HepG2 (cell line): ENCODE data around the gene CPT1C. TPM values are rescaled to one million over a fixed set of nuclear protein-coding genes. Genes with fewer than 3 reads are reported as not detected.

Experiments used
- ETS1 ChIP-seq: sonication (generic); formaldehyde crosslinking; IDR thresholded peaks from 2 replicates; pipeline ENCODE4 v1.4.0; 2020; ENCODE audit warnings: missing genetic modification reagents
- HMG20B ChIP-seq: conservative IDR thresholded peaks from 2 replicates; pipeline ENCODE4 v1.6.1; 2016; ENCODE audit warnings: missing genetic modification reagents, missing compliant biosample characterization
- HNRNPLL ChIP-seq: fragments of 200-400 bp; formaldehyde crosslinking; IDR thresholded peaks from 2 replicates; pipeline ENCODE4 v1.6.1; 2017; ENCODE audit warnings: mild to moderate bottlenecking, low read depth, low read length; ENCODE audit not compliant: poor library complexity, severe bottlenecking
- SNAPC4 ChIP-seq: sonication (generic); formaldehyde crosslinking; IDR thresholded peaks from 2 replicates; pipeline ENCODE4 v1.4.0; 2020; ENCODE audit warnings: mild to moderate bottlenecking, missing genetic modification reagents
- TBX3 ChIP-seq: fragments of 450-650 bp; IDR thresholded peaks from 2 replicates; pipeline ENCODE4 v1.6.1; 2017; ENCODE audit warnings: antibody characterized with exemption, mild to moderate bottlenecking, inconsistent platforms, borderline replicate concordance
- ZEB1 ChIP-seq: IDR thresholded peaks from 2 replicates; pipeline ENCODE4 v1.6.1; 2012; ENCODE audit warnings: mild to moderate bottlenecking, low read depth, inconsistent platforms; ENCODE audit not compliant: insufficient replicate concordance
- ZHX1 ChIP-seq: sonication (generic); formaldehyde crosslinking; IDR thresholded peaks from 2 replicates; pipeline ENCODE4 v1.8.1; 2022; ENCODE audit warnings: low read depth, mild to moderate bottlenecking, missing genetic modification reagents
- ZNF101 ChIP-seq: sonication (generic); formaldehyde crosslinking; IDR thresholded peaks from 2 replicates; pipeline ENCODE4 v1.4.0; 2020; ENCODE audit warnings: mild to moderate bottlenecking, low read depth, missing genetic modification reagents, borderline replicate concordance
- ZNF142 ChIP-seq: sonication (generic); formaldehyde crosslinking; IDR thresholded peaks from 2 replicates; pipeline ENCODE4 v1.4.0; 2020; ENCODE audit warnings: missing genetic modification reagents
- ZNF33B ChIP-seq: sonication (generic); formaldehyde crosslinking; IDR thresholded peaks from 2 replicates; pipeline ENCODE4 v1.5.1; 2020; ENCODE audit warnings: mild to moderate bottlenecking, missing genetic modification reagents
- ZNF44 ChIP-seq: sonication (generic); formaldehyde crosslinking; IDR thresholded peaks from 2 replicates; pipeline ENCODE4 v1.5.1; 2020; ENCODE audit warnings: mild to moderate bottlenecking, missing genetic modification reagents
- ZSCAN25 ChIP-seq: sonication (generic); formaldehyde crosslinking; IDR thresholded peaks from 2 replicates; pipeline ENCODE4 v1.8.0; 2022; ENCODE audit warnings: mild to moderate bottlenecking, missing genetic modification reagents
- polyA plus RNA-seq, 8 experiments: library from polyadenylated mRNA; depleted of rRNA in 3 of 8; stranded (reverse) in 7 of 8; unstranded in 1 of 8; fragments of >200 nt; fragmentation: Illumina TruSeq in 4 of 8; extraction: Trizol in 4 of 8; gene quantifications; 2 replicates each; pipeline versions ENCODE4 v1.2.1 to v1.2.3, GENCODE V29; 2011 to 2016; ENCODE audit warnings: low read depth in 4 of 8, missing spikeins in 1 of 8, mixed read lengths in 1 of 8; ENCODE audit not compliant: insufficient read depth in 1 of 8
- total RNA-seq, 5 experiments: library from RNA; depleted of rRNA; stranded (reverse); fragments of >200 nt; fragmentation: Illumina TruSeq; extraction: Trizol; gene quantifications; 2 replicates each; pipeline ENCODE4 v1.2.3, GENCODE V29; 2016; ENCODE audit warnings: low read depth in 1 of 5

Gene CPT1C
- total and polyA plus RNA-seq, 2 of the 13 experiments (the other 11 are each of a cell fraction or from before 2014, with no cell fraction given), result 0.18 TPM; not detected in 1

- TF ChIP-seq ZHX1 (CRISPR knock-in tag) (peak; percentile 69; the same call in 1 of the 2 replicates), HNRNPLL (peak; percentile 37), TBX3 (no peak), ZNF142 (CRISPR knock-in tag) (no peak), ZNF33B (0 out of 2 replicates have a peak, but pooled peaks have one; percentile 62), ZNF101 (CRISPR knock-in tag) (no peak), SNAPC4 (CRISPR knock-in tag) (peak; percentile 69; the same call in 1 of the 2 replicates), HMG20B (peak; percentile 74), ZSCAN25 (peak; percentile 73; the same call in 1 of the 2 replicates), ZEB1 (no peak), ZNF44 (CRISPR knock-in tag) (peak; percentile 18; the same call in 1 of the 2 replicates), ETS1 (CRISPR knock-in tag) (no peak)
Observed at GRCh38 chr19:49672131-49672919, 18.6 kb upstream of the CPT1C start (continued).
